ENCODE measurements around the gene IKZF1.
A peak's percentile ranks its signal among the peaks of the same experiment; 100 is the strongest.

The IKZF1 gene

DNA sequence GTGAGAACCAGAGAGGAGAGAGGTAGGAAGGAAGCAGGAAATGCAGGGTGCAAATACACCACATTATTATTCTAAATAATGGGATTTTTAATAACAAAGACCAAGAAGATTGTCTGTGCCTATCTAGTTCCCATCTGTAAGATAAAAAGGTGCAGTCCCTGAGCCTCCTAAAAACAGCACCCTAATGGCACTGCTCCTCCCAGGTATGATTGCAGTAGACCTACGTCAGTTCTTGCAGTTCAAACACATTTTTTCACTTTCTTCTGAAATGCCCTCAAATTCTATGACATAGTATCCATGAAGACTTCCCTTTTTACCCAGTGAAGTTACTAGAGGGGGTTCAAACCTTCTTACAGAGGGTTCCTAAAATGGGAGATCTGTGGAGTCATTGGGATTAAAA is 75.0 kb downstream of the IKZF1 start:
- no peak for DNase-seq

DNA sequence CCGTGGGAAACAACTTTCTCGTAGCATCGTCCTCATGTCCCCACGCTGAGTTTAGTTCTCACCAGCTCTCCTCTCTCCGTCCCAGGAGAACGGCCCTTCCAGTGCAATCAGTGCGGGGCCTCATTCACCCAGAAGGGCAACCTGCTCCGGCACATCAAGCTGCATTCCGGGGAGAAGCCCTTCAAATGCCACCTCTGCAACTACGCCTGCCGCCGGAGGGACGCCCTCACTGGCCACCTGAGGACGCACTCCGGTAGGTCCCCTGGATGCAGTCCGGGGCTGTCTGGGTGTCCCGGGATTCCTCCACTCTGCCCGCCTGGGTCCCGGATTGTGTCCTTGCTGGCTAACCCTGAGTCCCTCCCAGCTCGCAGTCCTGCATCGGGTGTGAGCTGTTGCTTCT is 77.9 kb downstream of the IKZF1 start:
- DNase-seq, result peak; percentile 14

DNA sequence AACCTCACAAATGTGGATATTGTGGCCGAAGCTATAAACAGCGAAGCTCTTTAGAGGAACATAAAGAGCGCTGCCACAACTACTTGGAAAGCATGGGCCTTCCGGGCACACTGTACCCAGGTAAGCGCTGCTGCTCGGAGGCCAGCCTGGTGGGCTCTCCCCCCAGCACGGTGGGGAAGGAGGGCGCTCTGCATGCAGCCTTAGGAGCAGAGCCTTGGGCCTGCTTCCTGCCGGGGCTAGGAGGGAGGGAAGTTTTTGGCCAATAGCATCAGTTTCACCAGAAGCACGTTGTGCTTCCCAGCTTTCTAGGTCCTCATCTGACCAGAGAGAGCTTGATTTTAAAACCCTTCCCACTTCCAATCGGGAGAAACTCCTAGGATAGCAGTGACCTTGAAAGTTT is 82.8 kb downstream of the IKZF1 start:
- DNase-seq, result no peak

DNA sequence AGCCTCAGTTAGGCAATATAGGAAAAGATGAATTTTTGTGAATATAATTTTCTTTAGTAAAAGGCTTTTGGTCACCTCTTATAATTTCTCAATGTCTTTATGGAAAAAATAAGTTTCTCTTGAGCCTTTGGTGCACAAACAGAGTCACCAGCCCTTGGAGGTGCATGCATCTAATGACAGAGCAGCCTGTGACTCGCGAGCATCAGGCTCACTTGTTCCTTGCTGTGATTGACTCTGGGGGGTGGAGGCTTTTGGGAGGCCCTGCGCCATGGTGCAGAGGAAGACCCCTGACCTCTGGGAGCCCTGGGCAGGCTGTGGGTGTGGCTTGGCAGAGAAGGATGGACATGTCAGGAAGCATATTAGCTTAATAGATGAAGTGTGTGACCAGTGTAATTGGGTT is 85.4 kb downstream of the IKZF1 start:
- DNase-seq, result peak; percentile 28

DNA sequence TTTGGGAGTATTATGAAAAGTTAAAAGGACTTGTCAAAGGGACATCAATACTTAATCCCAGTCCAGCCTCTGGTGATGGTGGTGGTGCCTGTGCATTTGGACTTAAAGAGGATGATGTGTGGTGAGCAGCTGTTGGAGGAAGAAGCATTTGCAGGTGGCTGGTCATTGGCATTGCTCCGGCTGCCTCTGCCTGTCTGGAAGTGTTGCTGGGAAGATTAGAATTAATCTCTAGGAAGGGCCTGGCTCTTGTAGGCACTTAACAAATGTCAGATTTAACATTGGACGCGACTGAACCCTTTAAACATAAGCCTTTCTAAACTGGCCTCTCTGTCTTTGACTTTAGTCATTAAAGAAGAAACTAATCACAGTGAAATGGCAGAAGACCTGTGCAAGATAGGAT is 86.9 kb downstream of the IKZF1 start:
- DNase-seq, result no peak

DNA sequence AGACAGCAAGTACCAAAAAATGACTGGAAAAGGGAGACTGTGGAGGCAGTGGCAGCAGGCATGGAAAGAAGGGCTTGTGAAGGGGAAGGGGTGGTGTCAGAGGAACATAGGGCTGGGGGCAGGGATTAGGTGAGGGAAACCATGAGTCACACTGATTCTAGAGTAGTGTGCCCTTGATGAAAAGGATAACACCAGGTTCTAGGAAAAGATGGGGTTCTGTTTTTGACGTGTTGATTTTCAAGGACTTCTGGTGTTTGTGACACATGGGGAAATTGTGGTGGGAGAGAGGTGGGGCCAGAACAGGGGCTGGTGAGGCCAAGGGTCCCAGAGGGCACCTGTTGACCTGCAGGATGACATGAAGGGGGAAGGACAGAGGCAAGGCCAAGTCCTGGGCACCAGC is 88.6 kb downstream of the IKZF1 start:
- peak; percentile 49 for DNase-seq

DNA sequence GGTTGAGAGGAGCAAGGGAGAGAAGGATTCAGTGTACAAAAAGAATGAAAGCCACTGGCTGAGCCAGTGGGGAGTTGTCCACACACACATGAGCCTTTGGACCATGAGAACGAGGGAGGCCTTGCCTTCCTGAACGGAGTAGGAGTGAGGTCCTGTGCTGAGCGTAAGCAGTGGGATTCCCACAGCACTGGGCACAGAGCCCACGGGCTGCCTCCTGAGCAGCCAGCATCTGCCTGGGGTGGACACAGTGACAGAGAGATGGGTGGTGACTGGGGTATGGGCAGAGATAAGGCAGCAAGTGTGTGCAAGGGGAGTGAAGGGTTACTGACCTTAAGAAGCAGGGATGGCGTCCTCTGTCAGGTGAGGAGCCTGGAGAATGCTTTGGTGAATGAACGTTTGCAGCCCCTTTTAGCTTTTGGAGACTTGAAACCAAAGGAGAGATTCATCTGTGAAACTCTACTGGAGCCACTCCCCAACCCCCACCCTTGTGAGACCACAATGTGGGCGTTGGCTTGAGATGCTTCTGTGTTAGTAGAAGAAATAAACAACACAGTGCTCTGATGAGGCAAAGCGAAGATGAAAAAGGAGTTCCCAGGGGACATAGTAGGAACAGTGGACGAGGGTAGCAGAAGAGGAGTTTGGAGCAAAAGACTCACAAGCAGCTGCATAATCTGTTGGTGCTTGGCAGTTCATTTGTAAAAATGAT is 89.2 kb downstream of the IKZF1 start:
- DNase-seq, result peak; percentile 57

DNA sequence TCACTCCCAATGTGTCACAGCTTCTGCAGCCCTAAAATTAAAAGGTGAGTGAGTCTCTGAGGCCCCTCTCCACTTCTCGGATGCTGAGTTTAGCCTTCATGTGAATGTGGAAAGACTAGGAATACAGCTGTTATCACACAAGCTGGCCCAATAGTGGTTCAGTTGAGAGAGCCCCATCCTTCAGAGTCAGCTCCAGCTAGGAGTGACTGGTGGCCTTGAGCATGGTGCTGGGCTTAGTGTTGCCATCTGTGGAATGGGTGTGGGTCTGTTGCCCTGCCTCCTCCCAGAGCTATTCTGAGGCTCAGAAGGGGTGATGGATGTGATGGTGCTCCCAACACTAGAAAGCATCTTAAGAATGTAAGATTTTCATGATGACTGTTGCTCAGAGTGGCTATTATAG is 89.8 kb downstream of the IKZF1 start:
- peak; percentile 18 for DNase-seq

DNA sequence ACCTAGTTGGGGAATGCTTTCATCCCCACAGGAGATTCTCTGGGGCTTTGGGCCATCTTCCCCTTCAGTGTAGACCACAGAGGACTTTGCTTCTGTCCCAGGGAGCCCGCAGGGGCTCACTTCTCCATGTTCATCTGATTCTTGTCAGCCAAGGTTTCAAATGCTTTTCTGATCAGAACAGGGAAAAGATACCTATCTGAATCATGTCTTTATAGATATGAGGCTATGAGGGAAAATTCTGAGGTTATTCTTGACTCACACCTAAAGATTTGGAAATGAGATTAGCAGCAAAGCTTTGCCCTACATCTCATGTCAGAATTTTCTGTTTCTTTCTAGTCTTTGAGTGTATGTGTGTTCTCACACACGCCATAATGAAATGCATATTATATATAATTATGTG is 92.3 kb downstream of the IKZF1 start:
- peak; percentile 30 for DNase-seq

DNA sequence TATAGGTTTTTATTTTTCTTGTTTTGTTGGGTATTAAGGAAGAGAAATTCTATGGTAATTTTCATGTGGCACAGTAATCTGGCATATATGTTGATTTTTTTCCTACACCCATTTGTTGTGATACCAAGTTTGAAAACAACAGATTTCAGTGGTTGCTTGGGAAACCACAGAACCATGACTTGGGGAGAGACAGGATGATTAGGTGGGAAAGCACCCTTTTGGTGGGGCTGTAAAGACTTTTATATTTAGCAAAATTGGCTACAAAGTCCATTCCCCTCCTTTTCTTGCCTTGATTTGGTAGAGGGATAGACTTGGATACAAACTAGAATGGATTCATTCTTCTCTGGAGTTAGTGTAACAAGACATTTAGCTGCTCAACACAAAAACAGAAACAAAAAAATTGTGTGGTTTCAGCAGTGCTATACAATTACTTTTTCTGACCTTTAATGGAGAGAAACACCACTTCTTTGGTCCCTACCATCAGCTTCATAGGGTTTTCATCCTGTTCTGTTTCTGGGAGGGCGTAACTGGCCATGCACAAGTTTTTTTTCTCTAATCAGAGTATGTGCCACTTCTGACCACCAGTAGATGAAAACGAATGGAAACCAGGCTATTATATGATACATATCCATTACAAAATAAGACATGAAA is 92.9 kb downstream of the IKZF1 start:
- DNase-seq, result no peak

DNA sequence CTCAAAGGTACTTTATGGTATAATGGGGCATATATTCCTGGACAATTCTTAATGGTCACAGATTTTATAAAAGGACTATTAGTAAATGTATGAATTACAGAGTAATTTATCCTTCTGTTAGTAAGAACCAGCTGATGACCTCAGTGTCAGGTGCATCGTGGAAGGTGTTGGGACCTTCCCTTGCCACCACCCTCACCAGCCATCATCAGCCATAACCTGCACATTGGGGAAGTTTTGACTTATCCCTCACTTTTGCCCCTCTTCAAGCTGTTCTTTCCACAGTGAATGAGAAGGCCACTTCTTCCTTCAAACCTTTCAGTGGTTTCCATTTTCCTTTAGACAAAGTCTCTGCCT is 93.4 kb downstream of the IKZF1 start:
- DNase-seq, result no peak

DNA sequence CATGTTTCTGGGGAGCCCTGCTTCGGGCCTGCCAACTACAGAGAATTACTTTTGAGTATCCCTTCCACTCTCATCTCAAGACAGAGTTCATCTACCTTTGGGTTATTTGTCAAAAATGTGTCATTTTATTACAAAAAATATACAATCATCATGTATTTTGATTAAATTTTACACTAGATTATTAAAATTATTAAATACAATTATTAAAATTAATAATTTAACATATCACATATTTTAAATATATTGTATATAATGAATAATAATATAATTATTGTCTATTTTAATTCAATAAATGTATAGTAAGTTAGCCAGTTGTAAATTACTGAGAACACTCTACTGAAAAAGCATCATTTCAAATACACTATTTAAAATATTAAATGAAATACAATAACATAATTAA is 94.7 kb downstream of the IKZF1 start:
- no peak for DNase-seq

DNA sequence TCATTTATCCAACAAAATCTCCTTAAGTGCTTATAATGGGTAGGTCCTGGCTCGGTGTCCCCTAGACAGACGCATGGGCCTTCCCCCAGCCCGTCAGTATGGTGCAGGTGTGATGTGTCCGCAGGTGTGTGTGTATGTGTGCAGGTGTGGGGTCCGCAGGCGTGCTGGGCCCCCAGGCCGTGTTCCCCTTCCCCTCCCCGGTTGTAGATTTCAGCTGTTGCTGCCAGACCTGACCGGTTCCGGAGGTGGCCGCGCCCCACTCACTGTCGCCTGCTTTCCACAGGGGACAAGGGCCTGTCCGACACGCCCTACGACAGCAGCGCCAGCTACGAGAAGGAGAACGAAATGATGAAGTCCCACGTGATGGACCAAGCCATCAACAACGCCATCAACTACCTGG is 95.1 kb downstream of the IKZF1 start:
- DNase-seq, result no peak

DNA sequence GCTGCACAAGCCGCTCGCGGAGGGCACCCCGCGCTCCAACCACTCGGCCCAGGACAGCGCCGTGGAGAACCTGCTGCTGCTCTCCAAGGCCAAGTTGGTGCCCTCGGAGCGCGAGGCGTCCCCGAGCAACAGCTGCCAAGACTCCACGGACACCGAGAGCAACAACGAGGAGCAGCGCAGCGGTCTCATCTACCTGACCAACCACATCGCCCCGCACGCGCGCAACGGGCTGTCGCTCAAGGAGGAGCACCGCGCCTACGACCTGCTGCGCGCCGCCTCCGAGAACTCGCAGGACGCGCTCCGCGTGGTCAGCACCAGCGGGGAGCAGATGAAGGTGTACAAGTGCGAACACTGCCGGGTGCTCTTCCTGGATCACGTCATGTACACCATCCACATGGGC is 95.6 kb downstream of the IKZF1 start:
- no peak for DNase-seq

DNA sequence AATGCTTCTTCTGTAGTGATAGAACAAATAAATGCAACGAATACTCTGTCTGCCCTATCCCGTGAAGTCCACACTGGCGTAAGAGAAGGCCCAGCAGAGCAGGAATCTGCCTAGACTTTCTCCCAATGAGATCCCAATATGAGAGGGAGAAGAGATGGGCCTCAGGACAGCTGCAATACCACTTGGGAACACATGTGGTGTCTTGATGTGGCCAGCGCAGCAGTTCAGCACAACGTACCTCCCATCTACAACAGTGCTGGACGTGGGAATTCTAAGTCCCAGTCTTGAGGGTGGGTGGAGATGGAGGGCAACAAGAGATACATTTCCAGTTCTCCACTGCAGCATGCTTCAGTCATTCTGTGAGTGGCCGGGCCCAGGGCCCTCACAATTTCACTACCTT is 99.9 kb downstream of the IKZF1 start:
- DNase-seq, result no peak

DNA sequence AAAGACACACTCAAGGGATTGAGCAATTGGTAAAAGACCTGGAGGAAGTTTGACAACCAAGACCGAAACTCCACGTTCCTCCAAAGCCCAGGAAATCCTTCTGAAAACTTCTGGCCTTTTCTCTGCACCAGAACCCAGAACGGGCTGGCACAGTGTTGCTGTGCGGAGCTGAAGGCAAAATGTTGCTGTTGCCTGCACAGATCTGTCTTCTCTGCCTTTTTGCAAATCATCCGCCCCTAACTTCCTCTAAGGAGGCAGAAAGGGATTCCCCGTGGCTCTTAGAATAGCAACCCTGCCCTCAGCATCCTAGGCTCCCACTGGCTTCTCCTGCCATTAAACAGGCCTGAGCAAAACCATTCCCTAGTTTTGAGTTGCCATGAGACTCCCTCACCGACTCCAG is 100.7 kb downstream of the IKZF1 start:
- no peak for DNase-seq

DNA sequence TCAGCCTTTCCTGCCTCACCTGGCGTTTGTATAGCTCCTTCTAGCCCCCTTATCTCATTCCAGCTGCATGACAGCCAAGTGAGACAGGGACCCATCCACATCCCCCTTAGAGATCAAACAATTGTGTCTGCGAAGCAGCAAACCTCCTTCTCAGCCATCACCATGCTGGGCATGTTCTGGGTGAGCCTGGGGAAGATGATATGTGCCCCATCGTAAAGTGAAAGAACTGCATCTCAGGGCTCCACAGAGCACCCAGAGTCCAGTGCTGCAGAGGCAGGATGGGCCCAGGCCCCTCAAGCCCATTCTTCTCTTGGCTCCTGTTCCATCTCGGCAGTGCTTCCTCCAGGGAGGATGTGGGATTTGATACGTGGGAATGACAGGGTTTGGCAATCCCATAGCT is 102.4 kb downstream of the IKZF1 start:
- DNase-seq, result no peak

DNA sequence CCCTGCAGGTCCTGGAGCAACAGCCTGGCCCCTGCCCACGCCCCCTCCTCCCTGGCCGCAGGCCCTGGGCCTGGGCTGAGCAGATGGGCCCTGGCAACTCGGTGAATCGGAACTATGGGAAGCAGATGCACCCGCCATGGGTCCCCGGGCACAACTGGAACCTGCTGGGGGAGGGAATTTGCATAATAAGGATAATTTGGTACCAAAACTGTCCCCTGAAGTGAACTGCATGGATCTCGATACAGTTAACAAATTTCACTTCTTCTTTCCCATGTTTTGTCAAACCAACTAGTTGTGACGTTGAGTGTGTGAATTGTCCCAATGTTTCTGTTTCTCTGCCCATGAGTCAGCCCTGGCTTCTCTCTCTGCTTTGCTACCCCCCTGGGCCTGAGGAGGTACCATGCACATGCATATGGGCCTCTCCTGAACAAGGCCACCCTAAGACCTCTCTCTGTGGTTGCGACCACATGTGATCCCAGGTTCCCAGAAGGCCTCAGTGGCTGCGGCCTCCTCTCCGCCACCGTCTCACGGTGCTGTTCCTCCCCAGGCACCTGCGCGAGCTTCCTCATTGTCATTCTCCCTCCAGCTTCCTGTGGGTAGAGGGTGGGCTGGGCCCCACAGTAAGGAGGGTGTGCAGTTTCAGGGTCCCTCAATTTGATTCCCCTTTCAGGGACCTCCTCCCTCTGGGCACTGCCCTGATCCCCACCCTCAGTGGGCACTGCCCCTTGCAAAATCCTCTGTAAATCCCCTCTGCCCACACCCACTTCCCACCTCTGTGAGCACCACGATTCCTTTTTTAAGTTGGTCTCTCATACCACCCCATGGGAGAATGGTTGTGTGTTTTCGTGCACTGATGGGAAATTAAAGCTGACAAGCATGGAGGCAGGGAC is 105.6 kb downstream of the IKZF1 start:
- DNase-seq, result no peak

DNA sequence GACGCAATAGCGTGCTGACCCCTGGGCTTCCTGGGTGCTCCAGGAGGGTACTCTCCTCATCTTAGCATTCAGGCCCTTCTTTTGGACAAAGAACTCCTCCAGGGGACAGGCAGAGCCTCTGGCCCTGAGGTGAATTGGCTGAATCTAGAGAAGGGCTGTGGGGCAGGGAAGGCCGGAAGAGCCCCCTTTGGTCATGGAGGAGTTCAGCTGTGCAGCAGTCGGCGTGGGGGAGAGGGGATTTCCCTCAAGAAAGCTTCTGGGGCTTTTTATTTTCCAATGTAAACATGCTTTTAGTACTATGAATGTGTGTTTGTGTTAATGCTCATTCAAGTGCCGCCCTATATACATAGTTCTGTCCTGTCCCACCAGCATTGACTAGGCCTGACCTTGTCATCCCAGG is 106.8 kb downstream of the IKZF1 start:
- DNase-seq, result no peak

DNA sequence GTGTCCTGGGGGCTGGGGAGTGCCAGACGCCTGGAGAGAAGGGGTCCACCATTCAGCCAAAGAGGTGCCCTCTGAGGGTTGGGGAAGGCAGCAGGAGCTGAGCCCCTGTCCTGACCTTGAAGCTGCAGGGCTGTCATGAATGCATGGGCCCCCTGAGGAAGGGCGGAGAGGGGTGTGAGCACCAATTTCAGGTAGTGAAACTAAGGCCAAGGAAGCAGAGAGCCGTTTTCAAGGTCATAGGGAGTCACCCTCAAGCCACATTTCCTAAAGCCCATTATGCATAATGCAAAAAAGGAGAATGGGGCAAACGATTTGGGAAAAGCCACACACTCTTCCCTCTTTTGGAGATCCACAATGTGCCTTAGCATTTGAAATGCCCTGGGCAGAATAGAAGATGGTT is 108.5 kb downstream of the IKZF1 start:
- no peak for DNase-seq

DNA sequence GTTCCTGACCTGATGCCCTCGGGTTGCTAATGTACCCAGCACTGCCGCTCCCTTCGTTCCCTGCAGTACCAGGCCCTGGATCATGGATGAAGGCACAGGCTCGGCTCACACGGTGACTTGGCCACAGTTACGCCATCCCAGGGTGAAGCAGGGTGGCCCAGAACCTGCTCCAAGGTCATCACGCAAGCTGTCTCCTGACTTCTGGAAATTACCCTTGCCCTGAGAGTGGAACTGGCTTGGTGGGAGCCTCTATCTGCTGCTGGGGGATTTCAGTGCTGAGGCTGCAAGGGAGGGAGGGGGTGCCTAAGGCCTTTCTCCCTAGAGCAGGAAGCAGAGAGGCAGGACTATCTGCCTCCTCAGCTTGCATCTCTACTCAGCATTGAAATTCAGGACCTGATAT is 109.0 kb downstream of the IKZF1 start:
- DNase-seq, result no peak

DNA sequence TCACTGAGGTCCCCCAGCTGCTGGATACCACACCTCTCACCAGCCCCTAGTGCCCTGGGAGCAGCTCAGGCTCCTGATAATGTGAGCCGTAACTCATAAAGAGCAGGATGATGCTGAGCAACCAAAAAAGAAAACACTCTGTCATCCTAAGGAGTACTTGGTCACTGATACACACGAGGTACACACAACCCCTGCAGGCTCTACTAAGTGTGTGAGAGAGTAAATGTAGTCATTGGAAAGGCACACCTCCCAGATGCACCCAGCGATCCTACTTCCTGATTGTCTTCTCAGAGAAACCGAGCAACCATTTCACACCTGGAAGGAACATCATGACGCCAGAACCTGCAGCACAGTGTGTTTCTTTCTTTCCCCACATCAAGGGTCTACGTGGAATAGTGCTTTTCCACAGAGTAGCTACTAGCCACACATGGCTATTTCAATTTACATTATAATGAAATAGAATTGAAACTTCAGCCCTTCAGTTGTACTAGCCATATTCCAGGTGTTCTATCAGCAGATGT is 111.4 kb downstream of the IKZF1 start:
- DNase-seq, result no peak

DNA sequence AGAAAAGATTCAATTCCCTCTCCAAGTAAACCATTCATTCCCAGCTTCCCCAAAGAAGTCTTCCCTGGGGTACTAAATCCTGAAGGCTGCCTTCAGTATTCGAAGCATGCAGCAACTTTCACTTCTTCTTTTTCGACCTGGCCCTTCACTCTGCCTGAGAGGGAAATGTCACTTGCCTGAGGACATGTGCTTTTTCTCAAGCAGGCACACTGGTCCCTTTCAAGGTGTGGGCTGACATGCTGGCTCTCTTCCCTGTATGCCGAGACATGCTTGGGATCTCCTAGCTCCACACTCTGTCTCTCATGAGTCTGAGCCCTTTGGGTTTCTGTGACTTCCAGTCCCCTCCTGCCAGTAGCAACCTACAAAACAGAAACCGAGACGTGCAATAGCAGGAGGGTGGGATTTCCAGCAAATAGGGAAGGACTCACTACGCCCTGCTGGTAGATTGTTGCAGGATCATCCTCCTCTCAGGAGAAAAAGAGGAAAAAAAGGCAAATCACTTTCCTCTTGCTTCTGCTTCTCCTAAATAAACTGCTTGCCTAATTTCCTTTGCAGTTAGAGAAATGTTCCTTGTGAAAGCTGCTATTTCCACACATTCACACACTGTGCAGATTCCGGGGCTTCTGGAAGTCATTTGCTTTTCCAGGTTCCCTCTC is 112.1 kb downstream of the IKZF1 start:
- no peak for DNase-seq

Measured in activated T-cell treated with anti-CD3 and anti-CD28 coated beads, Interleukin-2, amount 50 U/mL, for 1 hour (primary cell).